ENCODE results near the gene MEMO1. TPM values are rescaled to one million over a fixed set of nuclear protein-coding genes. Genes with fewer than 3 reads are reported as not detected.

Gene MEMO1
- total RNA-seq, 1 experiment from 2014 or later = 44.7 TPM

GRCh38 chr2:31903109-31903780 lies 107.6 kb downstream of the MEMO1 start:
- ATAC-seq = no peak
- no peak for TF ChIP-seq ZNF274 (IDR thresholded peaks at IDR 0.05; ENCODE audit: low read depth, low read length)
- TF ChIP-seq EZH2 (IDR thresholded peaks at IDR 0.05) = no peak
- TF ChIP-seq YY1 (IDR thresholded peaks at IDR 0.05; ENCODE audit: extremely low read depth, insufficient replicate concordance, low read depth, low read length) = no peak
- Histone ChIP-seq H3K36me3 (ENCODE audit: control insufficient read depth in 1 of 2, insufficient read depth in 2 of 2, low read length in 2 of 2) (peaks cover 0 to 10% of the 10 kb centered on the region in 2 experiments; a peak in 1 of 4 replicates), H2AFZ (ENCODE audit: low read depth, low read length, poor library complexity, severe bottlenecking) (no peak overlapping the region), H4K20me1 (ENCODE audit: insufficient read depth) (no peaks in the 10 kb centered on the region), H3K4me2 (ENCODE audit: low read length) (no peak overlapping the region), H3K9me3 (ENCODE audit: control insufficient read depth in 1 of 2, insufficient read depth in 1 of 2, low read depth in 1 of 2, low read length in 2 of 2) (no peaks in the 10 kb centered on the region), H3K27ac (ENCODE audit: low read depth, low read length) (no peak overlapping the region), H3K27me3 (ENCODE audit: insufficient read depth, low read length) (no peaks in the 10 kb centered on the region), H3K79me2 (ENCODE audit: insufficient read depth, low read length) (no peaks in the 10 kb centered on the region; the same call in 1 of the 2 replicates), H3K4me3 (replicated peaks in 1 of 2; ENCODE audit: low read depth in 1 of 2, low read length in 2 of 2) (no peak overlapping the region), H3K4me1 (ENCODE audit: control insufficient read depth in 1 of 2, insufficient read depth in 2 of 2, low read length in 2 of 2) (no peaks in the 10 kb centered on the region), H3K9me2 (ENCODE audit: insufficient read depth) (no peaks in the 10 kb centered on the region), H3K9ac (ENCODE audit: low read length) (no peak overlapping the region)
- POLR2A ChIA-PET = no interaction called here
- intact Hi-C loops (cut with micrococcal nuclease) = no loop called here
- CTCF ChIA-PET = no interaction called here
- DNase-seq (ENCODE audit: low read depth, low spot score) = no peak
- RAD21 ChIA-PET (ENCODE audit: low non-redundant PET in 1 of 2, low total read pairs in 2 of 2, uncharacterized antibody in 2 of 2, unreplicated experiment in 2 of 2) = no interaction called here
- no TSS peak for BruUV-seq (replicated peaks)

GRCh38 chr2:31901900-31902299 lies 108.9 kb downstream of the MEMO1 start:
- H3K79me2 ChIP-seq (ENCODE audit: insufficient read depth, low read length) = no peaks in the 10 kb centered on the region; the same call in 1 of the 2 replicates
- ChIA-PET POLR2A (no interaction called here), CTCF (no interaction called here), RAD21 (ENCODE audit: low non-redundant PET in 1 of 2, low total read pairs in 2 of 2, uncharacterized antibody in 2 of 2, unreplicated experiment in 2 of 2) (no interaction called here)
- H3K27ac ChIP-seq (ENCODE audit: low read depth, low read length) = no peak overlapping the region
- no peak overlapping the region for H3K4me2 ChIP-seq (ENCODE audit: low read length)
- TF ChIP-seq EZH2phosphoT487 (IDR thresholded peaks at IDR 0.05; ENCODE audit: borderline replicate concordance) (no peak), ZNF274 (IDR thresholded peaks at IDR 0.05; ENCODE audit: low read depth, low read length) (no peak), EGR1 (IDR thresholded peaks at IDR 0.05; ENCODE audit: low read depth) (no peak), CTCF (IDR thresholded peaks at IDR 0.05 in 2 of 3, conservative IDR thresholded peaks at IDR 0.05 in 1 of 3; ENCODE audit: borderline replicate concordance in 1 of 3, insufficient read depth in 1 of 3, low read depth in 2 of 3, low read length in 2 of 3) (no peak), EZH2 (IDR thresholded peaks at IDR 0.05) (no peak), RAD21 (IDR thresholded peaks at IDR 0.05; ENCODE audit: low read depth) (no peak), CEBPB (IDR thresholded peaks at IDR 0.05; ENCODE audit: low read depth) (no peak), TCF7L2 (IDR thresholded peaks at IDR 0.05; ENCODE audit: borderline replicate concordance, extremely low read depth, insufficient read depth, insufficient read length) (no peak)
- TF ChIP-seq, protein P1, sequence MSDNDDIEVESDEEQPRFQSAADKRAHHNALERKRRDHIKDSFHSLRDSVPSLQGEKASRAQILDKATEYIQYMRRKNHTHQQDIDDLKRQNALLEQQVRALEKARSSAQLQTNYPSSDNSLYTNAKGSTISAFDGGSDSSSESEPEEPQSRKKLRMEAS (IDR thresholded peaks at IDR 0.05) = no peak
- TF ChIP-seq, protein P2, sequence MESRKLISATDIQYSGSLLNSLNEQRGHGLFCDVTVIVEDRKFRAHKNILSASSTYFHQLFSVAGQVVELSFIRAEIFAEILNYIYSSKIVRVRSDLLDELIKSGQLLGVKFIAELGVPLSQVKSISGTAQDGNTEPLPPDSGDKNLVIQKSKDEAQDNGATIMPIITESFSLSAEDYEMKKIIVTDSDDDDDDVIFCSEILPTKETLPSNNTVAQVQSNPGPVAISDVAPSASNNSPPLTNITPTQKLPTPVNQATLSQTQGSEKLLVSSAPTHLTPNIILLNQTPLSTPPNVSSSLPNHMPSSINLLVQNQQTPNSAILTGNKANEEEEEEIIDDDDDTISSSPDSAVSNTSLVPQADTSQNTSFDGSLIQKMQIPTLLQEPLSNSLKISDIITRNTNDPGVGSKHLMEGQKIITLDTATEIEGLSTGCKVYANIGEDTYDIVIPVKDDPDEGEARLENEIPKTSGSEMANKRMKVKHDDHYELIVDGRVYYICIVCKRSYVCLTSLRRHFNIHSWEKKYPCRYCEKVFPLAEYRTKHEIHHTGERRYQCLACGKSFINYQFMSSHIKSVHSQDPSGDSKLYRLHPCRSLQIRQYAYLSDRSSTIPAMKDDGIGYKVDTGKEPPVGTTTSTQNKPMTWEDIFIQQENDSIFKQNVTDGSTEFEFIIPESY (IDR thresholded peaks at IDR 0.05; ENCODE audit: extremely low read depth, insufficient replicate concordance, low read length) = no peak
- peaks cover 0 to 15% of the 10 kb centered on the region in 2 experiments; a peak in 1 of 4 replicates for H3K36me3 ChIP-seq (ENCODE audit: control insufficient read depth in 1 of 2, insufficient read depth in 2 of 2, low read length in 2 of 2)
- intact Hi-C loops (cut with micrococcal nuclease) = no loop called here
- no peak for DNase-seq (ENCODE audit: low read depth, low spot score)
- H2AFZ ChIP-seq (ENCODE audit: low read depth, low read length, poor library complexity, severe bottlenecking) = no peak overlapping the region
- no peaks in the 10 kb centered on the region for H3K9me2 ChIP-seq (ENCODE audit: insufficient read depth)
- H3K9me3 ChIP-seq (ENCODE audit: control insufficient read depth in 1 of 2, insufficient read depth in 1 of 2, low read depth in 1 of 2, low read length in 2 of 2) = peaks cover 0 to 3% of the 10 kb centered on the region in 2 experiments; a peak in 1 of 4 replicates
- no TSS peak for BruUV-seq (replicated peaks)
- H3K4me3 ChIP-seq (replicated peaks in 1 of 2; ENCODE audit: low read depth in 1 of 2, low read length in 2 of 2) = no peak overlapping the region
- no peak overlapping the region for H3K9ac ChIP-seq (ENCODE audit: low read length)
- ATAC-seq = no peak
- H3K4me1 ChIP-seq (ENCODE audit: control insufficient read depth in 1 of 2, insufficient read depth in 2 of 2, low read length in 2 of 2) = no peaks in the 10 kb centered on the region
- H4K20me1 ChIP-seq (ENCODE audit: insufficient read depth) = no peaks in the 10 kb centered on the region
- H3K27me3 ChIP-seq (ENCODE audit: insufficient read depth, low read length) = no peaks in the 10 kb centered on the region

Measured in HCT116 (cell line).